ENCODE results near the gene ARG2. TPM values are rescaled to one million over a fixed set of nuclear protein-coding genes. Genes with fewer than 3 reads are reported as not detected.

Gene ARG2
- total RNA-seq, 1 donor from 2014 or later, result 25.9 TPM

DNA sequence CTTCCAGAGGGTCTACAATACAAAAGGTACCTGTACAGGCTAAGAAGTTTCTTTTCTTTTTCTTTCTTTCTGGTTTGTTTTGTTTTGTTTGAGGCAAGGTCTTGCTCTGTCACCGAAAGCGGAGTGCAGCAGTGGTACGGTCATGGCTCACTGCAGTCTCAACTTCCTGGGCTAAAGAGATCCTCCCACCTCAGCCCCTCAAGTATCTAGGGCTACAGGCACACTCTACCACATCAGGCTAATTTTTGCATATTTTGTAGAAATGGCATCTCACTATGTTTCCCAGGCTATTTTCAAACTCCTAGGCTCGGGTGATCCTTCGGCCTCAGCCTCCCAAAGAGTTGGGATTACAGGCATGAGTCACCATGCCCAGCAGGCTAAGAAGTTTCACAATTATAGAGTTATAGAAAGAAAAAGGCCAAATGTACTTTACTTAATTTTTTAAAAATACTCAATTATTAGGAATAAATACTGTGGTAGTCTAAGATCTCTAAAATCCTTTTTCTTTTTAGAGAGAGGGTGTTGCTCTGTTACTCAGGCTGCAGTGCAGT lies 16.6 kb upstream of the ARG2 start:
- no peak overlapping the region for H3K4me3 ChIP-seq (ENCODE audit: low read depth, low read length)
- TF ChIP-seq, protein P1, sequence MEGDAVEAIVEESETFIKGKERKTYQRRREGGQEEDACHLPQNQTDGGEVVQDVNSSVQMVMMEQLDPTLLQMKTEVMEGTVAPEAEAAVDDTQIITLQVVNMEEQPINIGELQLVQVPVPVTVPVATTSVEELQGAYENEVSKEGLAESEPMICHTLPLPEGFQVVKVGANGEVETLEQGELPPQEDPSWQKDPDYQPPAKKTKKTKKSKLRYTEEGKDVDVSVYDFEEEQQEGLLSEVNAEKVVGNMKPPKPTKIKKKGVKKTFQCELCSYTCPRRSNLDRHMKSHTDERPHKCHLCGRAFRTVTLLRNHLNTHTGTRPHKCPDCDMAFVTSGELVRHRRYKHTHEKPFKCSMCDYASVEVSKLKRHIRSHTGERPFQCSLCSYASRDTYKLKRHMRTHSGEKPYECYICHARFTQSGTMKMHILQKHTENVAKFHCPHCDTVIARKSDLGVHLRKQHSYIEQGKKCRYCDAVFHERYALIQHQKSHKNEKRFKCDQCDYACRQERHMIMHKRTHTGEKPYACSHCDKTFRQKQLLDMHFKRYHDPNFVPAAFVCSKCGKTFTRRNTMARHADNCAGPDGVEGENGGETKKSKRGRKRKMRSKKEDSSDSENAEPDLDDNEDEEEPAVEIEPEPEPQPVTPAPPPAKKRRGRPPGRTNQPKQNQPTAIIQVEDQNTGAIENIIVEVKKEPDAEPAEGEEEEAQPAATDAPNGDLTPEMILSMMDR (conservative IDR thresholded peaks at IDR 0.05; ENCODE audit: low read depth, low read length), result no peak
- DNase-seq (ENCODE audit: low read depth), result no peak

DNA sequence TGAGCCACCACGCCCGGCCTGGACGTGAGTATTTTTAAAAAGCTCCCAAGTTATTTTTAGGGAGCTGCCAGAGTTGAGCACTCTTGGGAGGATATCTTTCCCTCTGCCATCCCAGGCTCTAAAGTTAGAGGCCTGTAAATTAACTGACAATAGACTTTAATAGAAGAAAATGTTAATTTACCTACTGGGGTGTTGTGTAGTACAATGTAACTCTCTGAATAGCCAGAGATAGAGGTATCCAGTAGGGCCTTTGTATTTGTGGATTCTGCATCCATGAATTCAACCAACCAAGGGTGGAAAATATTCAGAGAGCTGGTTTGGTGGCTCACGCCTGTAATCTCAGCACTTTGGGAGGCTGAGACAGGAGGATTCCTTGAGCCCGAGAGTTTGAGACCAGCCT lies 12.1 kb upstream of the ARG2 start:
- no peak for DNase-seq (ENCODE audit: low read depth)
- no peak overlapping the region for H3K4me3 ChIP-seq (ENCODE audit: low read depth, low read length)
- TF ChIP-seq, protein P1 (conservative IDR thresholded peaks at IDR 0.05; ENCODE audit: low read depth, low read length), result no peak

DNA sequence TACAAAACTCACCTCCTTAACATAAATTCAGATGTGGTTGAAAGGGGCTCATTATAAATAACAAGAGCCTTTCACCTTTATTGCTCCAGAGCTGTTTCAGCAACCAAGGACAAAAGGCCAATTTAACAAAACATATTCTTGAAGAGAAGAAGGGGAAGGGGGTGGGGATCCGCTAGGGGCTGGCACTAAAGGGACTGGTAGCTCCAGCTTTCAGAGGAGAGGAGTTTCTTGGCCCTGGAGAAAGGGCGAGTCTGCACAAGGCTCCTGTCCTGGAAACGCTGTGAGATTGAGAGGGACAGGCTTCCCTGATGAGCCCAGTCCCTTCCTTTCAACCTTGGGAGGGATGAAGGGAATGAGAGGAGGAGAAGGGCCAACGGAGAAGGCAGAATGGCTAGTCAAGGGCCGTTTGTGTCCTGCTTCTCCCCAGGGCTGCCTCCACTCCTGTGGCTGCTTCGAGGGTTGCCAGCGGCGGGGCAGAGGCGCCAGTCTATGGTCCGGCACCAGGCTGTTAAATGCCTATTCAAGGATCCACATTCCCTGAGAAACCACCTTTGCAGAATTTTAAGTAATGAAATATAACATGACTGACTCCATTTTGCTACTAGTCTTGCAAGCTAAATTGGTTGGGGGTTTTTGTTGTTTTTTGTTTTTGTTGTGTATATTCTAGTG lies 9.9 kb upstream of the ARG2 start:
- TF ChIP-seq, protein P1 (conservative IDR thresholded peaks at IDR 0.05; ENCODE audit: low read depth, low read length), result no peak
- DNase-seq (ENCODE audit: low read depth), result no peak
- no peak overlapping the region for H3K4me3 ChIP-seq (ENCODE audit: low read depth, low read length)

DNA sequence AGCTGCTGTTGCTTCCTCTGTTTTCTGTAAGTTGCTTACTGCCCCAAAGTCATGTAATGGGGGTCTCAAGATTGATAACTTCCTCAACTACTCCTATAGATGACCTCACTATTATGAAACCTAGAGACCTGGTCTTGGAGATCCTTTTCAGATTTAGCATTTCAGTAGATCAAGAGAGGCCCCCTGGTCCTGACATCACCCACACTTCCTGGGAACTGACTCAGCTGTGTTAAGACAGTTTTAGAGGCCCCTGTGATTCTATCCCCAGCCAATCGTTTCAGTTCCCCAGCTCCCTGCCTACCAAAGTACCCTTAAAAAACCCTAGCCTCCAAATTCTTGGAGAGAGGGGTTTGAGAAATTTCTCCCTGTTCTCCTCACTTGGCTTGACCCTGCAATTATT lies 9.2 kb upstream of the ARG2 start:
- TF ChIP-seq, protein P1 (conservative IDR thresholded peaks at IDR 0.05; ENCODE audit: low read depth, low read length), result no peak
- no peak for DNase-seq (ENCODE audit: low read depth)
- H3K4me3 ChIP-seq (ENCODE audit: low read depth, low read length), result no peak overlapping the region

DNA sequence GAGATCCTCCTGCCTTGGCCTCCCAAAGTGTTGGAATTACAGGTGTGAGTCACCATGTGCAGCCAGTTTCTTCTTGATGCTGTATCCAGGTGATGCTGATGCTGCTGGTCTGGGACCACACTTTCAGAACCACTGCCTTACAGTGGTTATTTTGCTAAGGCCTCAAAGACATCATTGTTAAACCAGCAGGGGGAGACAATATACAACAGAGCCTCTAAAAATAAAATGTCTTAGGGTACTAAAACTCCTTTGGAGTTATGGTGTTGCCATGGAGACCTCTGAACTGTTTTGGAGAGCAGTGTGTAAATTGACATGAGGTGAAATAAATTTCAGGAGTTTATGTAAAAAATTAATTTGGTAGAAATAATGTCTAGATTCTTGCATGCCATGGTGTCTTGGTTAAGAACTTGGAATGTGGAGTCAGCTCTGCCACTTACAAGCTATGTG lies 1.1 kb upstream of the ARG2 start:
- DNase-seq (ENCODE audit: low read depth), result peak; percentile 59
- TF ChIP-seq, protein P1 (conservative IDR thresholded peaks at IDR 0.05; ENCODE audit: low read depth, low read length), result peak; percentile 79
- no peak overlapping the region for H3K4me3 ChIP-seq (ENCODE audit: low read depth, low read length)

DNA sequence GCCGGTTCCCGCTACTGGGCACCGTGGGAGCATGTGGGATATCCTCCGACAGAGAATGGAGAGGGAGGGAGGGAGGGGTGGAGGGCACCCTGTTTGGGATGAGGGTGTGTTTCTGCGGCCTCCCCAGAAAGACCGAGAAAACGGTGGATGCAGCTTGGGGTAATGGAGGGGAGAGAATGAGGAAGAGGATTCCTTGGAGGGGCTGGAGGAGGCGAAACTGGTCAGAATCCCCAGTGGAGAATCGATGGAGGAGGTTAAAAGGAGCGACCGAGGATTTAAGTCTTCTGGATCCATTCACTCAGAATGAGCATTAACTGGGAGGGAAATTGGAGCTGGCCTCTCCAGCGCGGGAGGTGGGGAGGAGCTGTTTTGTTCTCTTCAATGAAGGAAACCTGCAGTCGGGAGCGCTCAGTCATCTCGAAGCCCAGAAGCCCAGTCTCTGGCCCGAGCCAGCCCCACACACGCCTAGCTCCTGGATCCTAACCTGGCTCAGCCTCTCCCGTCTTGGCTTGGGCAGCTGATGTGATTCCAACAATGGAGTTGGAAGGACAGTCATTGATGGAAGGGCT lies 581 bp downstream of the ARG2 start:
- DNase-seq (ENCODE audit: low read depth), result no peak
- TF ChIP-seq, protein P1 (conservative IDR thresholded peaks at IDR 0.05; ENCODE audit: low read depth, low read length), result no peak
- H3K4me3 ChIP-seq (ENCODE audit: low read depth, low read length), result peak overlapping the region; percentile 81
